ENCODE measurements around the gene PPFIA4.

DNA sequence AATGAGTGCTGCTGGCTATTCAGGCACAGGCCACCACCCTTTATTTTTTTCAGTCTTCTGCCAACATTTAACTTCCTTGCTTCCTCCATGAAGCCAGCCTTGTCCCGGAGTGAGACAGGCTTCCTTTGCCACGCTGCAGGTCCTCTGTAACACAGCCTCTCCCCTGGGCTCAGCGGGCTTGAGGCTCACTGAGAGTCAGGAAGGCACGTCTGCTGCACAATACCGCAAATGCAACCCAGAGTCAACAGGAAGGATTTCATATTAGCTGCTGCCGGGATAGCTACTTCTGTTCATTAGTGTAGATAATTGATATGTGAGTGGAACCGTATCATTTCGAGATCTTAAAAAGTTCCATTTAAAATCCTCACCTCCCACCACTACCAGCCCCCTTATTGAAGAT, 37.0 kb downstream of the PPFIA4 start:
- TF ChIP-seq, protein P1, sequence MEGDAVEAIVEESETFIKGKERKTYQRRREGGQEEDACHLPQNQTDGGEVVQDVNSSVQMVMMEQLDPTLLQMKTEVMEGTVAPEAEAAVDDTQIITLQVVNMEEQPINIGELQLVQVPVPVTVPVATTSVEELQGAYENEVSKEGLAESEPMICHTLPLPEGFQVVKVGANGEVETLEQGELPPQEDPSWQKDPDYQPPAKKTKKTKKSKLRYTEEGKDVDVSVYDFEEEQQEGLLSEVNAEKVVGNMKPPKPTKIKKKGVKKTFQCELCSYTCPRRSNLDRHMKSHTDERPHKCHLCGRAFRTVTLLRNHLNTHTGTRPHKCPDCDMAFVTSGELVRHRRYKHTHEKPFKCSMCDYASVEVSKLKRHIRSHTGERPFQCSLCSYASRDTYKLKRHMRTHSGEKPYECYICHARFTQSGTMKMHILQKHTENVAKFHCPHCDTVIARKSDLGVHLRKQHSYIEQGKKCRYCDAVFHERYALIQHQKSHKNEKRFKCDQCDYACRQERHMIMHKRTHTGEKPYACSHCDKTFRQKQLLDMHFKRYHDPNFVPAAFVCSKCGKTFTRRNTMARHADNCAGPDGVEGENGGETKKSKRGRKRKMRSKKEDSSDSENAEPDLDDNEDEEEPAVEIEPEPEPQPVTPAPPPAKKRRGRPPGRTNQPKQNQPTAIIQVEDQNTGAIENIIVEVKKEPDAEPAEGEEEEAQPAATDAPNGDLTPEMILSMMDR (IDR thresholded peaks at IDR 0.05; ENCODE audit: low read depth, low read length), result no peak
- no peak for TF ChIP-seq EZH2phosphoT487 (IDR thresholded peaks at IDR 0.05; ENCODE audit: low read depth)

All from OCI-LY3 (cell line).